Chondrocyte (in vitro differentiated cells): ENCODE measurements around the gene IL12B. TPM values are rescaled to one million over a fixed set of nuclear protein-coding genes. Genes with fewer than 3 reads are reported as not detected.
"Not testable (repeated sequence)": the region's sequence is repeated elsewhere in the genome, so short reads cannot be mapped to it uniquely, and the experiment has no call there.

ENCODE experiments used
- DNase-seq: peaks from one replicate; pipeline ENCODE4 v3.0.0; 2021; ENCODE audit warnings: mixed read lengths, low spot score
- H3K27ac Mint-ChIP-seq: one replicate; pipeline ENCODE4 v1.8.0; 2021; ENCODE audit warnings: mild to moderate bottlenecking, moderate library complexity, mixed read lengths; ENCODE audit not compliant: unreplicated experiment
- H3K27me3 Mint-ChIP-seq: 2 replicates; pipeline ENCODE4 v1.8.0; 2021; ENCODE audit warnings: low read depth, mixed read lengths
- H3K36me3 Mint-ChIP-seq: 2 replicates; pipeline ENCODE4 v1.8.0; 2021; ENCODE audit warnings: low read depth, mixed read lengths
- H3K4me1 Mint-ChIP-seq: 2 replicates; pipeline ENCODE4 v1.8.0; 2021; ENCODE audit warnings: low read depth, mild to moderate bottlenecking, mixed read lengths
- H3K4me3 Mint-ChIP-seq: one replicate; pipeline ENCODE4 v1.8.0; 2021; ENCODE audit warnings: mild to moderate bottlenecking, moderate library complexity, mixed read lengths; ENCODE audit not compliant: unreplicated experiment
- H3K9me3 Mint-ChIP-seq: 2 replicates; pipeline ENCODE4 v1.8.0; 2021; ENCODE audit warnings: low read depth, mixed read lengths
- CTCF ChIP-seq: fragments of 200-600 bp; sonication (generic); IDR thresholded peaks from 2 replicates; pipeline ENCODE4 v1.5.0; 2021; ENCODE audit warnings: antibody characterized with exemption, mild to moderate bottlenecking, moderate library complexity
- total RNA-seq: library from RNA; stranded (reverse); gene quantifications from 3 replicates; pipeline ENCODE4 v1.2.1, GENCODE V29; 2021

The IL12B gene
- total RNA-seq, 1 donor from 2014 or later: not detected

- no peak for DNase-seq
- Mint-ChIP-seq H3K36me3 (peaks cover 1% of the 10 kb centered on the region), H3K27me3 (peaks cover 60% of the 10 kb centered on the region), H3K4me3 (no peak overlapping the region), H3K9me3 (no peaks in the 10 kb centered on the region), H3K27ac (no peak overlapping the region), H3K4me1 (peaks cover 5% of the 10 kb centered on the region)
- TF ChIP-seq CTCF: no peak
Measured at GRCh38 chr5:159311063-159311462, 19.2 kb downstream of the IL12B start.

- DNase-seq: no peak
- peaks cover 5% of the 10 kb centered on the region for H3K4me1 Mint-ChIP-seq
- H3K9me3 Mint-ChIP-seq: no peaks in the 10 kb centered on the region
- peaks cover 1% of the 10 kb centered on the region for H3K36me3 Mint-ChIP-seq
- peaks cover 61% of the 10 kb centered on the region for H3K27me3 Mint-ChIP-seq
- TF ChIP-seq CTCF: no peak
- no peak overlapping the region for H3K27ac Mint-ChIP-seq
- H3K4me3 Mint-ChIP-seq: peak overlapping the region; percentile 20
Measured at GRCh38 chr5:159310511-159310910, 19.8 kb downstream of the IL12B start.

- TF ChIP-seq CTCF: no peak
- Mint-ChIP-seq H3K36me3 (peaks cover 1% of the 10 kb centered on the region), H3K27ac (no peak overlapping the region), H3K27me3 (peaks cover 61% of the 10 kb centered on the region), H3K9me3 (no peaks in the 10 kb centered on the region), H3K4me3 (no peak overlapping the region), H3K4me1 (peaks cover 9% of the 10 kb centered on the region)
- DNase-seq: no peak
Measured at GRCh38 chr5:159309689-159310433, 20.4 kb downstream of the IL12B start.

GRCh38 chr5:159304961-159305595, 25.2 kb downstream of the IL12B start:
- Mint-ChIP-seq H3K36me3 (peaks cover 11% of the 10 kb centered on the region), H3K4me1 (peaks cover 6% of the 10 kb centered on the region)
- DNase-seq: no peak

GRCh38 chr5:159303286-159303685, 27.0 kb downstream of the IL12B start:
- DNase-seq: no peak
- TF ChIP-seq CTCF: no peak
- Mint-ChIP-seq H3K36me3 (peaks cover 14% of the 10 kb centered on the region), H3K4me1 (peaks cover 6% of the 10 kb centered on the region), H3K27me3 (peaks cover 34% of the 10 kb centered on the region), H3K4me3 (no peak overlapping the region), H3K27ac (no peak overlapping the region), H3K9me3 (peaks cover 22% of the 10 kb centered on the region)

More at GRCh38 chr5:159304961-159305595, 25.2 kb downstream of the IL12B start:
- no peak for TF ChIP-seq CTCF
- Mint-ChIP-seq H3K9me3 (peaks cover 14% of the 10 kb centered on the region), H3K4me3 (no peak overlapping the region), H3K27ac (no peak overlapping the region), H3K27me3 (peaks cover 42% of the 10 kb centered on the region)

- peaks cover 16% of the 10 kb centered on the region for H3K36me3 Mint-ChIP-seq
- H3K27ac Mint-ChIP-seq: not testable (repeated sequence)
Measured at GRCh38 chr5:159301929-159302860, 28.1 kb downstream of the IL12B start.

More at GRCh38 chr5:159301929-159302860, 28.1 kb downstream of the IL12B start:
- not testable (repeated sequence) for DNase-seq, H3K4me3 Mint-ChIP-seq, H3K4me1 Mint-ChIP-seq
- peaks cover 26% of the 10 kb centered on the region for H3K9me3 Mint-ChIP-seq
- H3K27me3 Mint-ChIP-seq: peaks cover 24% of the 10 kb centered on the region
